CD4-positive, alpha-beta T cell (primary cell): ENCODE results near the gene OBP2A. TPM values are rescaled to one million over a fixed set of nuclear protein-coding genes. Genes with fewer than 3 reads are reported as not detected.

Experiments
- ATAC-seq: fragments of 200-7000 bp; cut with Tn5 transposase; one replicate; pipeline ENCODE4 v1.10.0; 2022; ENCODE audit warnings: mild to moderate bottlenecking; ENCODE audit not compliant: poor library complexity
- CTCF ChIA-PET: fragments of 350-600 bp; sonication (Branson Sonifier 250); formaldehyde crosslinking; loops from one replicate; lab custom pipeline; 2021; ENCODE audit warnings: antibody characterized with exemption, inconsistent platforms; lab: Charles Lee
- POLR2A ChIA-PET: fragments of 350-600 bp; sonication (Branson Sonifier 250); formaldehyde crosslinking; loops from one replicate; lab custom pipeline; 2021; ENCODE audit warnings: antibody characterized with exemption, inconsistent platforms; lab: Charles Lee
- DNase-seq, 14 experiments: peaks; one replicate each; pipeline ENCODE4 v3.0.0-alpha.2; 2013 to 2020; ENCODE audit warnings: mixed read lengths in 2 of 14
- H3K27ac ChIP-seq, 2 donors: one replicate each; pipeline versions ENCODE4 v1.5.1 to v1.7.0; 2013; ENCODE audit warnings: low read length in 2 of 2, low read depth in 1 of 2, mild to moderate bottlenecking in 1 of 2
- H3K27me3 ChIP-seq, 2 experiments: 1 replicate in 1 of 2; 2 replicates in 1 of 2; pipeline versions ENCODE4 v1.6.1 to v1.7.0; 2013; ENCODE audit warnings: low read length in 2 of 2, control low read depth in 1 of 2, mild to moderate bottlenecking in 1 of 2, moderate library complexity in 1 of 2; ENCODE audit not compliant: insufficient read depth in 2 of 2, control insufficient read depth in 1 of 2
- H3K36me3 ChIP-seq: one replicate; pipeline ENCODE4 v1.6.1; 2013; ENCODE audit warnings: low read length, control low read depth; ENCODE audit not compliant: insufficient read depth
- H3K4me1 ChIP-seq: one replicate; pipeline ENCODE4 v1.6.1; 2013; ENCODE audit warnings: low read length, control low read depth; ENCODE audit not compliant: insufficient read depth
- H3K4me3 ChIP-seq: one replicate; pipeline ENCODE4 v1.5.1; 2013; ENCODE audit warnings: mild to moderate bottlenecking, low read length, moderate library complexity
- H3K9me3 ChIP-seq, 2 experiments: 1 replicate in 1 of 2; 2 replicates in 1 of 2; pipeline versions ENCODE4 v1.6.1 to v1.7.0; 2013; ENCODE audit warnings: low read length in 2 of 2, mild to moderate bottlenecking in 2 of 2, control low read depth in 1 of 2, moderate library complexity in 1 of 2; ENCODE audit not compliant: control insufficient read depth in 1 of 2, insufficient read depth in 1 of 2
- H3K27ac Mint-ChIP-seq: one replicate; pipeline ENCODE4 v1.8.0; 2020; ENCODE audit warnings: mixed read lengths
- H3K27me3 Mint-ChIP-seq: one replicate; pipeline ENCODE4 v1.8.0; 2021; ENCODE audit warnings: mixed read lengths
- H3K36me3 Mint-ChIP-seq: one replicate; pipeline ENCODE4 v1.8.0; 2021; ENCODE audit warnings: low read depth, mixed read lengths
- H3K4me1 Mint-ChIP-seq: one replicate; pipeline ENCODE4 v1.8.0; 2021; ENCODE audit warnings: low read depth, mixed read lengths
- H3K4me3 Mint-ChIP-seq: one replicate; pipeline ENCODE4 v1.8.0; 2020; ENCODE audit warnings: mild to moderate bottlenecking, mixed read lengths
- H3K9me3 Mint-ChIP-seq: one replicate; pipeline ENCODE4 v1.8.0; 2020; ENCODE audit warnings: mixed read lengths
- CTCF ChIP-seq: fragments of 200-600 bp; IDR thresholded peaks from one replicate; pipeline ENCODE4 v1.8.0; 2022; ENCODE audit warnings: antibody characterized with exemption, mild to moderate bottlenecking
- intact Hi-C, 2 experiments: fragments of 100-400 bp; cut with DNase I in 1 of 2; cut with micrococcal nuclease in 1 of 2; formaldehyde crosslinking; loops; one replicate each; pipeline versions ENCODE4 v1.15.1 to v1.9.0; 2023 to 2025; cut with DNase I, micrococcal nuclease
- total RNA-seq, 174 experiments: library from RNA in 2 of 174; stranded (reverse) in 2 of 174; gene quantifications; one replicate each; pipeline ENCODE4 v1.2.3 and lab custom pipeline; 2021 to 2026

OBP2A gene
- total RNA-seq, 2 experiments from 2014 or later, result not detected

GRCh38 chr9:135530146-135530545, 15.8 kb upstream of the OBP2A start:
- no peak for TF ChIP-seq CTCF
- no peaks in the 10 kb centered on the region for H3K36me3 Mint-ChIP-seq
- H3K27ac Mint-ChIP-seq, result no peak overlapping the region
- Histone ChIP-seq H3K4me3 (no peak overlapping the region), H3K9me3 (peaks cover 0 to 10% of the 10 kb centered on the region in 2 experiments), H3K27ac (no peak overlapping the region), H3K27me3 (peaks cover 4 to 17% of the 10 kb centered on the region in 2 experiments), H3K36me3 (no peaks in the 10 kb centered on the region), H3K4me1 (no peaks in the 10 kb centered on the region)
- ATAC-seq (no peak), DNase-seq (no peak)
- POLR2A ChIA-PET, result no interaction called here
- CTCF ChIA-PET, result no interaction called here
- no peaks in the 10 kb centered on the region for H3K4me1 Mint-ChIP-seq
- intact Hi-C loops, result no loop called here
- peaks cover 30% of the 10 kb centered on the region for H3K27me3 Mint-ChIP-seq
- no peaks in the 10 kb centered on the region for H3K9me3 Mint-ChIP-seq
- H3K4me3 Mint-ChIP-seq, result no peak overlapping the region

- no peak for ATAC-seq
Observed at GRCh38 chr9:135531096-135531495, 14.8 kb upstream of the OBP2A start.

GRCh38 chr9:135533113-135533512, 12.8 kb upstream of the OBP2A start:
- H3K27ac ChIP-seq, result no peak overlapping the region

More at GRCh38 chr9:135531096-135531495, 14.8 kb upstream of the OBP2A start:
- H3K36me3 Mint-ChIP-seq, result no peaks in the 10 kb centered on the region
- no peak for TF ChIP-seq CTCF
- DNase-seq, result no peak
- H3K27me3 Mint-ChIP-seq, result peaks cover 30% of the 10 kb centered on the region
- no peak overlapping the region for H3K27ac Mint-ChIP-seq
- CTCF ChIA-PET, result no interaction called here
- POLR2A ChIA-PET, result no interaction called here
- H3K9me3 Mint-ChIP-seq, result no peaks in the 10 kb centered on the region
- Histone ChIP-seq H3K9me3 (peaks cover 0 to 10% of the 10 kb centered on the region in 2 experiments), H3K4me3 (no peak overlapping the region), H3K27ac (no peak overlapping the region), H3K4me1 (no peaks in the 10 kb centered on the region), H3K36me3 (no peaks in the 10 kb centered on the region), H3K27me3 (peaks cover 4 to 17% of the 10 kb centered on the region in 2 experiments)
- intact Hi-C loops, result no loop called here
- no peaks in the 10 kb centered on the region for H3K4me1 Mint-ChIP-seq
- no peak overlapping the region for H3K4me3 Mint-ChIP-seq

More at GRCh38 chr9:135533113-135533512, 12.8 kb upstream of the OBP2A start:
- Mint-ChIP-seq H3K4me1 (no peaks in the 10 kb centered on the region), H3K27ac (no peak overlapping the region), H3K4me3 (no peak overlapping the region), H3K36me3 (no peaks in the 10 kb centered on the region), H3K27me3 (peaks cover 46% of the 10 kb centered on the region), H3K9me3 (no peaks in the 10 kb centered on the region)
- intact Hi-C loops, result no loop called here
- CTCF ChIA-PET, result no interaction called here
- POLR2A ChIA-PET, result no interaction called here
- Histone ChIP-seq H3K4me1 (no peaks in the 10 kb centered on the region), H3K27me3 (peaks cover 4 to 17% of the 10 kb centered on the region in 2 experiments), H3K36me3 (no peaks in the 10 kb centered on the region), H3K9me3 (no peaks in the 10 kb centered on the region), H3K4me3 (no peak overlapping the region)
- no peak for TF ChIP-seq CTCF
- ATAC-seq (no peak), DNase-seq (no peak)
